GM19452 (cell line): ENCODE measurements around the gene SMIM29.

Source experiments
- ATAC-seq: cut with Tn5 transposase; IDR thresholded peaks from one replicate; pipeline ENCODE4 v1.9.1; 2021; ENCODE audit not compliant: unreplicated experiment

The SMIM29 gene

DNA sequence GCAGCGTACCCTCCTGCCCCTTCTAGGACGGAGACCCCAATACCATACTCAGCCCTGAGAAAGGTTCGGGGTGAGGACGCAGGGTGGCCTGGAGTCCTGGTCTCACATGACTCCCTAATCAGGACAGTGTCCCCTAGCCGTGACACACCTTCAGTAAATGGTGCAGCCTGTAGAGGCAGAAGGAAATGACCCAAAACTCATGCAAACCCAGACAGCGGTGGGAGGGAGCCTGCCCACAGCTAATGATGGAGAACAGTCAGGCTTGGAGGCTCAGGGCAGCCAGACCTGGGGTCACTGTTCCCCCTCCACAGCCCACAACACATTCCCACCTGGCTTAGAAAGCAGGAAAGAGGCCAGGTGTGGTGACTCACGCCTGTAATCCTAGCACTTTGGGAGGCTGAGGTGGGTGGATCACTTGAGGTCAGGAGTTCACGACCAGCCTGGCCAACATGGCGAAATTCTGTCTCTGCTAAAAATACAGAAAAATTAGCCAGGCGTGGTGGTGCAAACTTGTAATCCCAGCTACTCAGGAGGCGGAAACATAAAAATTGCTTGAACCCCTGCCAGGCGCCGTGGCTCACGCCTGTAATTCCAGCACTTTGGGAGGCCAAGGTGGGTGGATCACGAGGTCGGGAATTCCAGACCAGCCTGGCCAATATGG lies 20.9 kb downstream of the SMIM29 start:
- ATAC-seq, result no peak

DNA sequence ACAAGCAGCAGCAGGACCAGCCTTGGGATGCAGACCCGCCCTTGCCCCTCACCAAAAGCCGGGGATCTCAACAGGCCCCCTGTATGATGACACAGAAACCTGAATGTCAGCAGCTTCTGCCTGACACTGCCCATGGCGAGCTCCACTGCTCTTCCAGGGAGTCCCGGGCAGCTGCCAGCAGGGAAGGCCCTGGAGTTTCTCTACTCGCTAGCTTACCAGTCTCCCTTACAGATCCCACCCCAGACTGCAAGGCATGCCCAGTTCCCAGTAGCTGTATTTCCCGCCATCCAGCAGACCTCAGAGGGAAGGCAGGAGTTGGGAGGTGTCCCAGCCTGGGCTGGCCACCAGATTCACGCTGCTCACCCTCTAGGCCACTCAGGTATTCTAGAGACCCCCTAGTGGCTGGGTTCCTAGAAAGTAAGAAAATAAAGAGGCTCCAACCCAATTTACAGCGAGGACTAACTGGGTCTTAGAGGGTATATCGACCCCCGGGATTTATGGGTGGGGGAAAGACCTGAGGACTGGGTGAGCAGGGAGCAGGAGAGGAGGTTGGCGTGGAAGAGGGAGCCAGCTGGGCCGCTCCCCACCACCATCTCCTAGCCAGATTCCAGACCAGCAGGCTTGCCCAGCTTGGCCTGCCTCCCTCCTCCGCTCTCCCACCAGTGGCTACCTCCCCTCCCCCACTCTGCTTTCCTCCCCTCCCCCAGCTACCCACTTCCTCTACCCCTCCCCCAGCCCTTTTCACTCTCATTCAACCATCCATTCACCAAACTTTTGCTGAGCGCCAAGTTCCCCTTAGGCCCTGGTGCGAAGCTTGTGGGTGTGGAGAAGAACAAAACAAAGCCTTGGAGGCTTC lies 21.8 kb downstream of the SMIM29 start:
- ATAC-seq, result no peak

DNA sequence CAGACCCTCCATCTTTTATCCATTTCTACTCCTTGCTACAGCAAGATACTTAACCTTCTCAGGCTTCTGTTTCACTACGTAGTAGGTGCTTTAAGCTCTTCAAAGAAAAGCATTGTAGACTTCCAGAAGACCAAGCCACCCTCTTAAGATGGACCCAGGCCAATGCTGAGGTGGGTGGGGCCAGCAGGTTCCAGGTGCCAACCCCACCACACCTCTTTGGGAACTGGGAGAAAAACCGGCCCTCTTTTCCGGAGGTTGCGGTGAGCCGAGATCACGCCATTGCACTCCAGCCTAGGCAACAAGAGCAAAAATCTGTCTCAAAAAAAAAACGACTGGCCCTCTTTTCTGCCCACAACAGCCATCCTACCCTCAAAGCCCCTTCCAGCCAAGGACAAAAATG lies 22.7 kb downstream of the SMIM29 start:
- no peak for ATAC-seq

DNA sequence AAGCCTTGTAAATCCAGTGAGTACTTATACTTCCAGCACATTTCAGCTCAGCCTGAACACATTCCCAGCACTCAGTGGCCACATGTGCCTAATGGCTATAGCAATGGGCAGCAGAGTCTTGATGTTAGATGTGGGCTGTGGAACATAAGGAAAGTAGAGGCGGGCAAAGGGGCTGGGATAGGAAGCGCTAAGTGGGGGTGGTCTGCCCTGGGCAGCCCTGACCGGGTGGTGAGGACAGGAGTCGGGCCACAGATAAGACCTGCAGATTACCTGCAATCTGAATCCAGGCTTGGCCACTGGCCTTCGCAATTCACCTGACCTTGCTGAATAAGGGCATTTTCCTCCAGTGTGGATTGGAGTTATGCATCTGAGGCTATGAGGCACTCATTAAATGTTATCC lies 23.3 kb downstream of the SMIM29 start:
- ATAC-seq, result no peak

DNA sequence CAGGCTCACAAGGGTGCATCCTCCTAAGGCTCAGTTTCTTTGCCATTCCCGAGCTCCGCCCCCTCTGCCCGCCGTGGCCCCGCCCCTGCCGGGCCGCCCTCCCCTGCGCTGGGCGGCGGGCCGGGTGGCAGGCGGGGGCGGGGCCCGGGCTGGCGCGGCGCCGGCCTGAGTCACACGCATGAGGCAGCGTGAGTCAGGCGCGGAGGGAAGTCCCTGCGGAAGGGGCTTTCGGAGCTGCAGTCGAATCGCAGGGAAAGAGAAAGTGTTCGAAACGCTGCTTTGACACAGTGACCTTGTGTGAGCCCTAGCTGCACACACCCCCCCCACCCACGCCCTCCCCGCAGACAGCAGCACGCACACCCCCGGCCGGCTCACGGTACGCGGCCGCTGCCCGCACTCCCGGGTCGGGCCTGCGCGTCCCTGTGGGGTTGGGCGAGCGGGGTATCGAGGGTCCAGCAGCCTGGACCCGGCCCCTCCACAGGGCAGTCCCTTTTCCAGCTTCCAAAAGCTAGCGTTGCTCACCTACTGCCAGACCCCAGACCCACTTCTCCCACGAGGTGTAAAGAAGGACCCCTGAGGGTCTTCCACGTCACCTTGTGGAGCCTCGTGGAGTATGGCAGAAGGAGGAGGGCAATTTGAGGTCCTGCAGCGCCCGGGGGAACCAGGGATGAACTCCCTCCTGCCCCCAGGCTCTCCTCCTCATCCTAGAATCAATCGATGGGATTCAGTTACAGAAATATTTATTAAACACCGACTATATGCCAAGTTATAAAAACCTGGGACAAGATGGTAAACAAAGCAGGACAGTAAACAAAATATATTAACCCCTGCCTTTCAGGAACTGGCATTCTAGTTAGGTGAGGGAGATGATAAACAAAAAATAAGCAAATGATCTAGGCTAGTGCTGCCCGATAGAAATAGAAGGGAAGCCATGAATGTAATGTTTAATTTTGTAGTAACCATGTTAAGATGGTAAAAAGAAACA lies 24.6 kb downstream of the SMIM29 start:
- ATAC-seq, result peak; percentile 87

DNA sequence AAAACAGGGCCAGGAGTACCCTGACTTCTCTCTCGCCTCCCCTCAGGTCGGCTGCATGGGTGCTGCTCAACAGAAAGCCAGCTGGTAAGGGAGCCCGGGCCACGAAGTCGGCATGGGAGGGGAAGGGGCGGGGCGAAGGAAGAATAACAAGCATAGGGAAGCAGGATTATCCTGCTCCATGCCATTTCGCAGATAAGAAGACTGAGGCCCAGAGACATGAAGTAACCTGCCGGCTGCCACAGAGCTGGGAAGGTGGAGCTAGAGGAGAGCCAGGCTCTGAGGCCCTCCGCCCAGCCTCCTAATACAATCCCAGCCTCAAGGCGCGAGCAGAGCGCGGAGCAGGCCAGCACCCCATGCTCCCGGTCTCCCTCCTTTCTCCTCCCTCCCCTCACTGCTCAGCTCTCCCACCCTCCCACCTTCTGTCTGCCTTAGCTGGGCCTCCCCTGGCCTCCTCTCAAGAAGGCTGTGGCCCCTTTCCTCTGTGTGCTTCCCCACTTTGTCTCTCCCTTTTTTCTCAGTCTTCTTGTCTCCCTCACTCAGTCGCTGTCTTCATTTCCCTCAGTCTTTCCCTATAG lies 25.3 kb downstream of the SMIM29 start:
- ATAC-seq, result peak; percentile 30

DNA sequence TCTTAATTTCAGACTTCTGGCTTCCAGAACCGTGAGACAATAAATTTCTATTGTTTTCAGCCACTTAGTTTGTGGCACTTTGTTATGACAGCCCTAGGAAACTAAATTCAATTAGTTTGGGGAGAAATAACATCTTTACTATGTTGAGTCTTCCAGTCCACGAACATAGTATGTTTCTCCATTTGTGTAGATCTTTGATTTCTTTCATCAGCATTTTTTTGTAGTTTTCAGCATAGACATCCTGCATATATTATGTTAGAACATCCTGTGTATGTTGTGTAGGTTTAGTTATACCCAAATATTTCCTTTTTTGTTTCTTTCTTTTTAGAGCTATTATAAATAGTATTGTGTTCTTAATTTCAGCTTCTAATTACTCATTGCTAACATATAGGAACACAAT lies 30.1 kb downstream of the SMIM29 start:
- no peak for ATAC-seq

DNA sequence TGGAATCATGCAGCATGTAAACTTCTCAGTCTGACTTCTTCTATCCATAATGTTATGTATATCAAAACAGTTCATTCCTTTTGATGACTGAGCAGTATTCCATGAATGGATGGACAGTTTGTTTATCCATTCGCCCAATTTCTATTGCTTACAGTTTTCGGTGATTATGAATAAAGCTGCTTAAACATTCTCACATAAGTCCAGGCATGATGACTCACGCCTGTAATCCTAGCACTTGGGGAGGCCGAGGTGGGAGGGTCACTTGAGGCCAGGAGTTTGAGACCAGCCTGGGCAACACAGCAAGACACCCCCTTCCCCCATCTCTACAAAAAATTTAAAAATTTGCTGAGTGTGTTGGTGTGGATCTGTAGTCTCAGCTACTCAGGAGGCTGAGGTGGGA lies 35.0 kb downstream of the SMIM29 start:
- ATAC-seq, result no peak

DNA sequence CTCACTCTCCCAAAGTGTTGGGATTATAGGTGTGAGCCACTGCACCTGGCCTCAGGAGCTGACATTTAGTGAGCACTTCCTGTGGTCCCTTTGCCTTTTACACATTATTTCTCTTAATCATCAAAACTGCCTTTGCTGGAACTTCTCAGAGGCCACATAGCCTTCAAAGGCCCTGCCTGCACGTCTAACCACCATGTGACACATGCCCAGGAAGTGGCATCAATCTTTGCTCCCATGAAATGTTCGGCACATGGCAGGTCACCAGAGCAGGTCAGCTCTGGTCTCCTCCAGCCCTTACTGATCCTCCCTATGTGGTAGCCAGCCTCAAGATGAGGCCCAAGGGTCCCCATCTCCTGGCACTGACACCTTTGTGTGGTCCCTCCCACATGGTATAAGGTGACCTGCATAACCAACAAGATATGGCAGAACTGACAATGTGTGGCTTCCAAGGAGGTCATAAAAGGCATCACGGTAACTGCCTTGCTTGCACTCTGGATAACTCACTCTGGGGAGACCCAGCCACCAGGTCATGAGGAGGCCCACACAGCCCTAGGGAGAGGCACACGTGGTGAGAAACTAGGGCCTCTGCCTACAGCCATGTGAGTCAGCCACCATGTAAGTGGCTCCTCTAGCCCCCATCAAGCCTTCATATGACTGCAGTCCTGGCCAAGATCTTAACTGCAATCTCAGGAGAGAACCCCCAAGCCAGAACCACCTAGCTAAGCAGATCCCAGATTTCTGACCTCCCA lies 40.9 kb downstream of the SMIM29 start:
- no peak for ATAC-seq

DNA sequence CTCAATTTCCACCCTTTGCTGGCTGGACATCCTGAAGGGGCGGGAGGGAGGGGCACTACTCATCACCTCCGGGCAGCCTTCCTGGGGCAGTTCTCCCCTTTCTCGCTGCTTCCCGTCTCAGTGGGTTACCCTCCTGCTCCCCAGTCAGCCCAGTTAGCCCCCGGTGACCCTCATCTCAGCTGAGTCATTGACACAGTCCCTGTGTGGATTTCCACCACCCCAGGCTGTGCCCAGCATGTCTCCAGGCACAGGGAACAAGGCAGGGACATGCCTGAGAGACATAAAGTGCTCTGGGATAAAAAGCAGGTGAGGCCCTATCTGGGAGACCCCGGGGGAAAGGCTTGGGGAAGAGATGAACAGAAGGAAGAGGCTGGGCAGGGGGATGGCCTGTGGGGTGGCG lies 42.1 kb downstream of the SMIM29 start:
- no peak for ATAC-seq

DNA sequence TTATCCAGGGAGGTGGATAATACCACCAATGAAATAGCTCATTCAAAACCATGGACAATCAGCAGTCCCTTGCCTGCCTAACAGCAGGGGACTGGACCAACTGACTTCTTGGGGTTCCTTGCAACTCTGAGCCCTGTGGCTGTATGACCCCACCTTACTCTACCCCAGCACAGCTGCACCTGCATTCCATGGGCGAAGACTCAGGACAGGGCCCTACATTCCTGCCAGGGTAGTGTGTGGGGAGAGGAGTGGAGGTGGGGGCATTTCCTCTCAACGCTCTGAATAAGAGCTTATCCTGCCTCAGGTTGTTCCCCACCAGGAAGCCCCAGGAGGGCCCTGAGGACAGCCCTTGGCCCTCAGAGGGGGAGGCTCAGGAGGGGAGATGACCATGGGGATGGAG lies 42.9 kb downstream of the SMIM29 start:
- ATAC-seq, result no peak

DNA sequence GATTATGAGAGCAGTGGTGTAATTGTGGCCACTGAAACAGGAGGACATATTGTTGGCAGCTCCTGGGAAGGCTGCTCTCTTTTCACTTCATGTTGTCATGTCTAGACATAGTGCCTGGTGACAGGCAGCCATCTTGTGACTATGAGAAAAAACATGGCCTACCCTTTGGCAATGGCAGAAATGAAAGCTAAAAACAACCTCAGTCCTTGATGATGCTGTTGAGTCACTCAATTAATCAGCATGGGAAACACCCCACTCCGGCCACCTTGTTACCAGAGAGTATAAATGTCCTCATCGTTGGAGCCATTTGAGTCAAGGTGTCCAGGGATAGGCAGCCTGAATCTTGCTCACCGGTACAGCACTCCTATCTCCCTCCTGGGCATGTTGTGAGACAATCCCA lies 43.3 kb downstream of the SMIM29 start:
- no peak for ATAC-seq

DNA sequence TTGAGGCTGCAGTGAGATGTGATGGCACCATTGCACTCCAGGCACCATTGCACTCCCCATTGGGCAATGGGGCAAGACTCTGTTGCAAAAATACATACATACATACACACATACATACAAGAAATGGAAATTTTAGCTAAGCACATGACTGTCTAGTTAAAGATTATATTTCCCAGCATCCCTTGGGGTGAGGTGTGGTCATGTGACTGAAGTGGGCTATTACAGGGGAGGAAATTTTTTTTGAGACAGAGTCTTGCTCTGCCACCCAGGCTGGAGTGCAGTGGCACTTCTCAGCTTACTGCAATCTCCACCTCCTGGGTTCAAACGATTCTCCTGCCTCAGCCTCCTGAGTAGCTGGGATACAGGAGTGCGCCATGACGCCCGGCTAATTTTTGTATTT lies 44.1 kb downstream of the SMIM29 start:
- no peak for ATAC-seq

DNA sequence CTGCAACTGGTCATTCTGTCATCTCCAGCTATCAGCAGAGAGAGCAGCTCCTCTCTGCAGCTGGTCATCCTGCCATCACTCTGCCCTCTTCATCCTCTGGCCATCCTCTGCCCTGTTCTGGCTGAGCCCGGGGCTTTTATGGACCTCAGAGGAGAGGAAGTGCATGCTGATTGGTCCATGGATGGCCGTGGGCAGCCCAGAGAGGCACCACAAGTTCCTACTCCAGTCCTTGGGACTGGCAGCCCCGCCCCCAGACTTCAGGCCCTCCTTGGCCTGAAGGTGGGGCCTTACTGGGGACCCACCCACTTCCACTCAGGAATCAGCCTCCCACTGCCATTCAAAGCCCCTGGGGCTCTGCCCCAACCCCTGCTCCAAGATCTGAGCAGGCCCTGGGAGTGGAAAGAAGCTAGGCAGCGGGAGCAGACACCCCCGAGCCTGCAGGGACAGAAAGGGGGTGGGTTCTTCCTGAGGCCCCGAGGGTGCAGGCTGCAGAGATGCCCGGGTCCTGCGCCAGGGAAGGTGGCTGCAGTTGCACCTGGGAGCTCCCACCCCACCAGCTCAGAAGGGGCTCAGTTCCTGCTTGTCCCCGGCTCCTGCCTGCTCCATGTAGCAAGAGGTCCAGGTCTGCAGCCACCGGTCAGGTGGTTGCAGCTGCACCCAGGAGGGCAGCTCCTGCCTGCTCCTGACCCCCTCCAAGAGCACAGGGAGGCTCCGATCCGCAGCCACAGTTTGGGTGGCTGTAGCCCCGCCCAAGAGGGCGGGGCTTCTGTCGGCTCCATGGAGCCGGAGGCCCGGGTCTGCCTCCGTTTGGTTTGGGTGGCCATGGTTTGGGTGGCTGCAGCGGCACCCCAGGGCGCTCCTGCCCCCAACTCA lies 46.2 kb downstream of the SMIM29 start:
- no peak for ATAC-seq

DNA sequence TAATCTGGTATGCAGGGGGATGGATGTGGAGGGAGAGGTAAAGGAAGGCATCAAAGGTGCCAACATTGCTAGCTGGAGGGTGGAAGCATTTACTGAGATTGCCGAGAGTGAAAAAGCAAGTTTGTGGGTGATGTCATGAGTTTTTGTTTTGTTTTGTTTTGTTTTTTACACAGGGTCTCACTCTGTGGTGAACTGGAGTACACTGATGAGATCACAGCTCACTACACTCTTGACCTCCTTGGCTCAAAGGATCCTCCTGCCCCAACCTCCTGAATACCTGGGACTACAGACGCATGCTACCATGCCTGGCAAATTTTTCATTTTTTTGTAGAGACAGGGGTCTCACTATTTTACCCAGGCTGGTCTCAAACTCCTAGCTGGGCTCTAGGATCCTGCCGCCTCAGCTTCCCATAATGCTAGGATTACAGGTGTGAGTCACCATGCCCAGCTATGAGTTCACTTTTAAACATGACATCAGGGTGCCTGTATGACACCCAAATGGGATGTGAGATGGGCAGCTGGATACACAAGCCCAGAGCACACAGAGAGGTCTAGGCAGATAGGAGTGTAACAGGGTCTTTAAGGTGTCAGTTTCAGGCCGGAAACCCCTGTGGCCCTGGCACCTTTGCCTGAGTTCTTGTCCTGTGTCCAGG lies 47.2 kb downstream of the SMIM29 start:
- no peak for ATAC-seq

DNA sequence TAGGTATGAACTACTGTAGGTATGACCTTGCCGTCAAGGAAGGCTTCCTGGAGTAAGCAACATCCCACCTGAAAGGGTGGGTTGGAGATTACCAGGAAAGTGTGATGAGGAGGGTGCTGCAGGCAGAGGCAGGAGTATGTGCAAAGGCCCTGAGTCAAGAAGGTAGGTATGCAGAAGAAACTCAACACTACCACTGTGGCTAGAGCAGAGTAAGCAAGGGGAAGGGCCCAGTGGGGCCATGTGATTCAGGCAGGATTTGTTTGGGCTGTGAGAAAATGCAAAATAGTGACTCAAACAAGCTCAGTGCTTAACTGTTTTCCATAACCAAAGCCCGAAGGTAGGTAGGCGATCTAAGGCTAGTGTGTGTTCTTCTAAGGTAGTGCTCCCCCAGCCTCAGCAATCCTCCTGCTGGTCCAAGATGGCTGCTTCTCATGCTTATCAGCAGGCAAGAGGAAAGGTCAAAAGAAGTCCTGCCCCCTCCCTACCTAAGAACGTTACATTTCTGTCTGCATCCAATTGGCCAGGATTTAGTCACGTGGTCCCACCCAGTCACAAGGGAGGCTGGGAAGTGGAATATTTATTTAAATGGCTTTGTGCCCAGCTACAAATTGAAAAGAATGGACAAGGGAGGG lies 48.4 kb downstream of the SMIM29 start:
- no peak for ATAC-seq

DNA sequence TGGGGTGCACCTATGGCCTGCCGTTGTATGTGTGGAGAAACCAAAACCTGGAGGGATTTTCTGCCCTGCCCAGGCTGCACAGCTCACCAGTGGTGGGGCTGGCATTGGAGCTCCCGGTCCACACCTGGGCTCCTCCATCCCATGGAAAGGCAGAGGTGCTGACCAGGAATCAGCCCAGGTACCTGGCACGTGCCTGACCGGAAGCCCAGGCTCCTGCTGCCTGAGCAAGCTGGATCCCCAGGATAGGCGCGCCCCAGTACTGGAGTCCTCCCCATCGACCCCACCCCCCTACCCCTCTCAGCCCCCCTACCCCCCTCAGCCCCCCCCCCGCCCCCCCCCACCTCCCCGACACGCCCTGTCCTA lies 52.0 kb downstream of the SMIM29 start:
- ATAC-seq, result no peak
